IPS DF 6.9 (cell line): Measurements from ENCODE around the gene PALLD.

ENCODE experiments used
- DNase-seq: peaks from one replicate; pipeline ENCODE4 v3.0.0-alpha.2; 2013; ENCODE audit warnings: low read depth, low spot score
- H3K27ac ChIP-seq: one replicate; pipeline ENCODE4 v1.5.1; 2013; ENCODE audit warnings: low read length, control low read depth
- H3K27me3 ChIP-seq: 2 replicates; pipeline ENCODE4 v1.6.1; 2013; ENCODE audit warnings: mild to moderate bottlenecking, low read length; ENCODE audit not compliant: control insufficient read depth, insufficient read depth
- H3K36me3 ChIP-seq: 2 replicates; pipeline ENCODE4 v1.6.1; 2013; ENCODE audit warnings: low read length; ENCODE audit not compliant: control insufficient read depth, insufficient read depth
- H3K4me1 ChIP-seq: 2 replicates; pipeline ENCODE4 v1.6.1; 2013; ENCODE audit warnings: low read length; ENCODE audit not compliant: control insufficient read depth, insufficient read depth
- H3K4me3 ChIP-seq: 2 replicates; pipeline ENCODE4 v1.5.1; 2013; ENCODE audit warnings: mild to moderate bottlenecking, low read length
- H3K9me3 ChIP-seq: 2 replicates; pipeline ENCODE4 v1.6.1; 2013; ENCODE audit warnings: low read length, inconsistent platforms; ENCODE audit not compliant: control insufficient read depth, insufficient read depth
- WGBS: extraction: QIAGEN DNeasy Blood & Tissue Kit; methylation state at CpG from one replicate; pipeline ENCODE4 v1.1.7; 2013; ENCODE audit warnings: mixed read lengths, missing lambda C conversion rate; ENCODE audit not compliant: insufficient read length, insufficient coverage; 5-methylcytosine and 5-hydroxymethylcytosine counted together

PALLD gene

DNA sequence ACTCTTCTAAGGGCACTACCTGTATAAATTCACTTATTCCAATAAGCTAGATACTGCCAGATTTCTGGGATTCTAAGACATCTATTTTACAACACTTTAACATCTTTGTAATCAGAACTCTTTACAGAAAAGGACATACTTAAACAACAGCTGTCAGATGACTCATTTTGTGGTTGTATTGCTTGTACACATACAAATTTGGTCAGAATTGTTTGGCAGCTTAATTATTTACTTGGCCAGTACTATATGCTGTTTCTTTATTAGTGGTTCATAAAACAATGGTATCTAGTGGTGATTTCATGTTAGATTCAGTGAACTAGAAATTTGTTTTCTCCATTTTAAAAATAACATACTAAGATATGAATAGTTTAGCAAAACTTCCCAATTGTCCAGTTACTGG is 27.2 kb downstream of the PALLD start:
- no peaks in the 10 kb centered on the region for H3K27me3 ChIP-seq
- H3K36me3 ChIP-seq: no peaks in the 10 kb centered on the region
- H3K27ac ChIP-seq: no peak overlapping the region
- H3K9me3 ChIP-seq: no peaks in the 10 kb centered on the region
- no peak overlapping the region for H3K4me3 ChIP-seq
- H3K4me1 ChIP-seq: no peaks in the 10 kb centered on the region
- no peak for DNase-seq

GRCh38 chr4:168524897-168525296 is 28.0 kb downstream of the PALLD start:
- Histone ChIP-seq H3K4me1 (no peaks in the 10 kb centered on the region), H3K27me3 (no peaks in the 10 kb centered on the region), H3K27ac (no peak overlapping the region), H3K4me3 (no peak overlapping the region), H3K36me3 (no peaks in the 10 kb centered on the region), H3K9me3 (no peaks in the 10 kb centered on the region)
- WGBS: 100% methylated on average over 1 of the region's 3 CpGs
- DNase-seq: no peak

DNA sequence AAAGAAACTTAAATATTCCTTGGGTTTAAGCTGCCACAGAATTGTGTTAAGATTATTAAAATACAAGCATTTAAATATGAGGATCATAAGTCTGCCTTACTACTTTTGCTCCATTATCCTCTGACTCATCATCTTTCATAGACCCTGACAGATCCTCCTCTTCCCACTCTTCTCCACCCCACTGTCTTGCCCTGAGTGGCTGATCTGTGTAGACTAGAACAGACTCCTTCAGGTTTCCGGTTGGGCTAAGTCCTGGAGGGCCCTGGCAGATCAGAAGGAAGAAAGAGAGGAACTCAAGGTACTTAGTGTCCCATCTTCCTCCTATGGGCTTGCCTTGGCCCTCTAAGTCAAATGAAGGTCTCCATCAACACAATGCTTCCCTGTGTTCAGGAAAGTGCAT is 30.7 kb downstream of the PALLD start:
- Histone ChIP-seq H3K9me3 (no peaks in the 10 kb centered on the region), H3K27ac (no peak overlapping the region), H3K36me3 (no peaks in the 10 kb centered on the region), H3K4me1 (no peaks in the 10 kb centered on the region), H3K4me3 (no peak overlapping the region), H3K27me3 (no peaks in the 10 kb centered on the region)
- no peak for DNase-seq
- WGBS: no CpG with 5 or more reads among the region's 1 CpG

DNA sequence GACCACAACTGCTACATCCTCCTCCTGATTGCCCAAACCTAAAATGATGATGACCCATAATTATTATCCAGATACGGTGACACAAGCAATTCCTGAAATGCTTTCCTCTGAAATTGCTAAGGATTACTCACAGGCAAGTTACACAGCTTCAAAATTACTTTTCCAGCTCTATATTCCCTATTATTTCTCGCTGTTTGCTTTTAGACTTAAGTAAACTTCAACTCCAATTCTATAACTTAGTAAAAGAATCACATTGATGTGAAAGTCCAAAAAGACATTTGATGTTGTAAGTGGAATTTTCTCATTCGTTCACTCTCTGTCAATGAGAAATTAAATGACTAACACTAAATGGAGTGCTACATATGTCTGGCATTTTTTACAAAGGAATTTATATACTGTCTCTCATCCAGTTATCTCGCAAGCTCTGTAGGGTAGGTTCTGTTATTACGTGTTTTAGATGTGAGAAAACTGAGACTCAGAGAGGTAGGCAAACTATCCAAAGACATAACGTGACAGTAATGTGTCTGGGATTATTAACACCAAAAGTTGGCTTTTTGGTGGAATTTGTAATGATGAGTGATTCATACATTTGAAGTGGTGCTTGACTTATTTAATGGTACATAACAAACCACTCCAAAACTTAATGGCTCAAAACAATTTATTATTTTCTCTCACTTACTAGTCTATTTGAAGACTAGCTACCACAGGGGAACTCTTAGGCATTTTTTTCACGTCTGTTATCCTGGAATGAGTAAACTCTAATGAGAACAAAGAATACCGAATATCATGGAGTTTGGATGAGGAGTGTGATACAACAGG is 31.5 kb downstream of the PALLD start:
- Histone ChIP-seq H3K27ac (no peak overlapping the region), H3K9me3 (no peaks in the 10 kb centered on the region), H3K4me3 (no peak overlapping the region), H3K27me3 (no peaks in the 10 kb centered on the region), H3K36me3 (no peaks in the 10 kb centered on the region), H3K4me1 (no peaks in the 10 kb centered on the region)
- DNase-seq: no peak
- WGBS: no CpG with 5 or more reads among the region's 8 CpGs

DNA sequence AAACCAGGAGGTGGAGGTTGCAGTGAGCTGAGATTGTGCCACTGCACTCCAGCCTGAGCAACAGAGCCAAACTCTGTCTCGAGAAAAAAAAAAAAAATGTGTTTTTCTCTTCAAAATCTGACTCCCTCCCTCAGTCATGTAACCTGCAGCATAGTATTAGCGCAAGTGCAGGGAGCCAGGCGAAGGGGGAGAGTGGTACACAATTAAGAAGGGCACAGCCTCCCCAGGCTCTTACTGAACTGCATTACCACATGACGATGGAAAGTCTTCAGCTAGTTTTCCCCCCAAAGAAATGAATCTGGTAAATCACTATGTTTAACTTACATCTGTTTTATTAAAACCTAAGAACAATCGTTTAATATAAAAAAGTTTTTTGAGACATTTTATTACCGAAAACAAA is 32.4 kb downstream of the PALLD start:
- no peak overlapping the region for H3K4me3 ChIP-seq
- DNase-seq: no peak
- no peak overlapping the region for H3K27ac ChIP-seq
- WGBS: no CpG with 5 or more reads among the region's 6 CpGs
- no peaks in the 10 kb centered on the region for H3K4me1 ChIP-seq
- no peaks in the 10 kb centered on the region for H3K36me3 ChIP-seq
- H3K9me3 ChIP-seq: no peaks in the 10 kb centered on the region
- H3K27me3 ChIP-seq: no peaks in the 10 kb centered on the region

- Histone ChIP-seq H3K36me3 (no peaks in the 10 kb centered on the region), H3K4me3 (no peak overlapping the region)
- DNase-seq: no peak
Measured at GRCh38 chr4:168531305-168531704, 34.5 kb downstream of the PALLD start.

DNA sequence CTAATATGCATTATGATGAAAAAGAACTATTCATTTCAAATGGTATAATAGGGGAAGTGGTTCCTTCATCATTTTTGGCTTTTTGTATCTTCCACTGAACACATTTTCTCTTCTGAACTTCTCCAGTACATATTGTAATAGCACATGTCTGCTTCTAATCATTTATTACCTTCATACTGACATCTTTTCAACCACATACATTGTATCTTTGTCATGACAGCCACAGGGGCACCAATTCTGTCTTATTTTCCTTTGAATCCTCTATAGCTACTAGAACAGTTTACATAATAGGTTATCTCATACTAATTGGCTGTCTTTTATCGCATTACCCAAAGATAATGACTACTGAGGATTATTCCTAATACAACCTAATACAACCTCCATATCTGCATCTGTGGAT is 37.7 kb downstream of the PALLD start:
- Histone ChIP-seq H3K36me3 (no peaks in the 10 kb centered on the region), H3K4me1 (no peaks in the 10 kb centered on the region), H3K9me3 (no peaks in the 10 kb centered on the region), H3K4me3 (no peak overlapping the region), H3K27ac (no peak overlapping the region), H3K27me3 (no peaks in the 10 kb centered on the region)
- no CpG with 5 or more reads among the region's 1 CpG for WGBS
- no peak for DNase-seq

More at GRCh38 chr4:168531305-168531704, 34.5 kb downstream of the PALLD start:
- WGBS: no CpG with 5 or more reads among the region's 4 CpGs
- Histone ChIP-seq H3K27ac (no peak overlapping the region), H3K9me3 (no peaks in the 10 kb centered on the region), H3K4me1 (no peaks in the 10 kb centered on the region), H3K27me3 (no peaks in the 10 kb centered on the region)

GRCh38 chr4:168535689-168536088 is 38.8 kb downstream of the PALLD start:
- no peak for DNase-seq
- no peak overlapping the region for H3K4me3 ChIP-seq
- H3K36me3 ChIP-seq: no peaks in the 10 kb centered on the region
- no peaks in the 10 kb centered on the region for H3K27me3 ChIP-seq
- no CpG with 5 or more reads among the region's 5 CpGs for WGBS
- H3K9me3 ChIP-seq: no peaks in the 10 kb centered on the region
- H3K4me1 ChIP-seq: no peaks in the 10 kb centered on the region
- no peak overlapping the region for H3K27ac ChIP-seq

- Histone ChIP-seq H3K27ac (no peak overlapping the region), H3K9me3 (no peaks in the 10 kb centered on the region), H3K4me3 (no peak overlapping the region), H3K27me3 (no peaks in the 10 kb centered on the region), H3K4me1 (no peaks in the 10 kb centered on the region), H3K36me3 (no peaks in the 10 kb centered on the region)
- WGBS: no CpG with 5 or more reads among the region's 7 CpGs
- no peak for DNase-seq
Measured at GRCh38 chr4:168536448-168536847, 39.6 kb downstream of the PALLD start.

DNA sequence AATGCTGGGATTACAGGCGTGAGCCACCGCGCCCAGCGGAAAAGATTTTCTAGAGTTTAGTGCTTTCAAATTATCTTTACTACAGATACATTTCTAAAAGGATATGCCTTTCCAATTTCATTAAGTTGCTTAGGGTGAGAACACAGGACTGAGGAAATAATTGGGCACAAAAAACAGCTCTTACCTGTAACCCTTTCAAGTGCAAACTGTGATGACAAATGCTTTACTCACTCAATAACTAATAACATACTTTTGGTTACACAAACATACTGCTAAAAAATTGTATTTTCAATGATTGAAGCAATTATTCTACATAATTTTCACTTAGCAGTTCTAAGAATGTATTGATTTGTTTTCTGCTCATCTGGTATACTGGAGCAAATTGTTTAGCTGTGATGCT is 40.2 kb downstream of the PALLD start:
- no peaks in the 10 kb centered on the region for H3K4me1 ChIP-seq
- no peak overlapping the region for H3K4me3 ChIP-seq
- H3K36me3 ChIP-seq: no peaks in the 10 kb centered on the region
- H3K9me3 ChIP-seq: no peaks in the 10 kb centered on the region
- DNase-seq: no peak
- no peak overlapping the region for H3K27ac ChIP-seq
- H3K27me3 ChIP-seq: no peaks in the 10 kb centered on the region
- no CpG with 5 or more reads among the region's 4 CpGs for WGBS

- no peaks in the 10 kb centered on the region for H3K27me3 ChIP-seq
- H3K9me3 ChIP-seq: no peaks in the 10 kb centered on the region
- H3K4me3 ChIP-seq: no peak overlapping the region
- no peak for DNase-seq
- H3K4me1 ChIP-seq: no peaks in the 10 kb centered on the region
- no CpG with 5 or more reads among the region's 3 CpGs for WGBS
- H3K27ac ChIP-seq: no peak overlapping the region
- H3K36me3 ChIP-seq: no peaks in the 10 kb centered on the region
Measured at GRCh38 chr4:168537571-168537970, 40.7 kb downstream of the PALLD start.
